ENCODE results near the gene HMGN1.

DNA sequence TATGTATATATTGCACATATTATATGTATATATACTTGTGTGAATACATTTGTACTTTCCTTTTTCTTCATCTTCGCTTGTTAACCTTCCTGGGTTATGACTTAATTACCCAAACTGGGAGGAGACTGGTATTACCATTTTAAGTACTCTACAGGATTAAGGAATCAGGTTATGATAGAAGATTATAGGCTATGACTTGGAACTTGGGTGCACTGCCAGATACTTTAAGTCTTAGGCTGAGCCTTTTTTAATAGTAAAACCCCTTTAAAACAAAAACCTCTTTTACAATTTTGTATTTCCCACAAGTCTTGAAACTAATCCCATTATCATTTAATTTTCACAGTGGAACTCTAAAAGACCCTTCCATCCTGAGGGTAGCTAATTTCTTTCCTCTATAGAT is 41.4 kb downstream of the HMGN1 start:
- no peak for TF ChIP-seq POLR2A (IDR thresholded peaks at IDR 0.05)
- TF ChIP-seq, protein P1, sequence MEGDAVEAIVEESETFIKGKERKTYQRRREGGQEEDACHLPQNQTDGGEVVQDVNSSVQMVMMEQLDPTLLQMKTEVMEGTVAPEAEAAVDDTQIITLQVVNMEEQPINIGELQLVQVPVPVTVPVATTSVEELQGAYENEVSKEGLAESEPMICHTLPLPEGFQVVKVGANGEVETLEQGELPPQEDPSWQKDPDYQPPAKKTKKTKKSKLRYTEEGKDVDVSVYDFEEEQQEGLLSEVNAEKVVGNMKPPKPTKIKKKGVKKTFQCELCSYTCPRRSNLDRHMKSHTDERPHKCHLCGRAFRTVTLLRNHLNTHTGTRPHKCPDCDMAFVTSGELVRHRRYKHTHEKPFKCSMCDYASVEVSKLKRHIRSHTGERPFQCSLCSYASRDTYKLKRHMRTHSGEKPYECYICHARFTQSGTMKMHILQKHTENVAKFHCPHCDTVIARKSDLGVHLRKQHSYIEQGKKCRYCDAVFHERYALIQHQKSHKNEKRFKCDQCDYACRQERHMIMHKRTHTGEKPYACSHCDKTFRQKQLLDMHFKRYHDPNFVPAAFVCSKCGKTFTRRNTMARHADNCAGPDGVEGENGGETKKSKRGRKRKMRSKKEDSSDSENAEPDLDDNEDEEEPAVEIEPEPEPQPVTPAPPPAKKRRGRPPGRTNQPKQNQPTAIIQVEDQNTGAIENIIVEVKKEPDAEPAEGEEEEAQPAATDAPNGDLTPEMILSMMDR (IDR thresholded peaks at IDR 0.05) = no peak
- no peak for TF ChIP-seq EP300 (IDR thresholded peaks at IDR 0.05)

All from ovary (tissue), 3 donors.